HepG2 (cell line): ENCODE measurements around the gene LYST. TPM values are rescaled to one million over a fixed set of nuclear protein-coding genes. Genes with fewer than 3 reads are reported as not detected.
"Not testable (repeated sequence)": the region's sequence is repeated elsewhere in the genome, so short reads cannot be mapped to it uniquely, and the experiment has no call there.

Experiments
- AHDC1 ChIP-seq: sonication (generic); formaldehyde crosslinking; IDR thresholded peaks from 2 replicates; pipeline ENCODE4 v1.5.1; 2020; ENCODE audit warnings: mild to moderate bottlenecking, missing genetic modification reagents, borderline replicate concordance
- BRCA1 ChIP-seq: sonication (generic); formaldehyde crosslinking; IDR thresholded peaks from 2 replicates; pipeline ENCODE4 v1.4.0; 2020; ENCODE audit warnings: missing genetic modification reagents
- ERF ChIP-seq: IDR thresholded peaks from 2 replicates; pipeline ENCODE4 v1.6.1; 2018; ENCODE audit warnings: missing biosample characterization, missing genetic modification reagents
- GATAD2A ChIP-seq: IDR thresholded peaks from 2 replicates; pipeline ENCODE4 v1.6.1; 2016
- HNF4G ChIP-seq, 2 experiments: sonication (generic) in 1 of 2; formaldehyde crosslinking in 1 of 2; IDR thresholded peaks; 2 replicates each; pipeline versions ENCODE4 v1.4.0 to v1.6.1; 2011 to 2020; ENCODE audit warnings: borderline replicate concordance in 2 of 2, low read depth in 2 of 2, mild to moderate bottlenecking in 2 of 2, low read length in 1 of 2, missing genetic modification reagents in 1 of 2, moderate library complexity in 1 of 2
- HOXA3 ChIP-seq: sonication (generic); formaldehyde crosslinking; IDR thresholded peaks from 2 replicates; pipeline ENCODE4 v1.5.0; 2020; ENCODE audit warnings: missing genetic modification reagents
- LCORL ChIP-seq, 2 experiments: fragments of 450-650 bp in 1 of 2; sonication (generic) in 1 of 2; formaldehyde crosslinking in 1 of 2; IDR thresholded peaks; 2 replicates each; pipeline versions ENCODE4 v1.5.0 to v1.6.1; 2017 to 2020; ENCODE audit warnings: antibody characterized with exemption in 1 of 2, missing genetic modification reagents in 1 of 2
- MXD4 ChIP-seq: IDR thresholded peaks from 2 replicates; pipeline ENCODE4 v1.6.1; 2016; ENCODE audit warnings: mild to moderate bottlenecking, missing biosample characterization, missing genetic modification reagents
- SAP130 ChIP-seq: IDR thresholded peaks from 2 replicates; pipeline ENCODE4 v1.6.1; 2016; ENCODE audit warnings: low read depth
- SP4 ChIP-seq: sonication (generic); formaldehyde crosslinking; IDR thresholded peaks from 2 replicates; pipeline ENCODE4 v1.8.1; 2023; ENCODE audit warnings: mild to moderate bottlenecking, missing genetic modification reagents
- ZNF264 ChIP-seq: sonication (generic); formaldehyde crosslinking; IDR thresholded peaks from 2 replicates; pipeline ENCODE4 v1.4.0; 2020; ENCODE audit warnings: missing genetic modification reagents
- ZNF468 ChIP-seq: sonication (generic); formaldehyde crosslinking; IDR thresholded peaks from 2 replicates; pipeline ENCODE4 v1.8.0; 2022; ENCODE audit warnings: mild to moderate bottlenecking, moderate library complexity, missing genetic modification reagents
- ZNF501 ChIP-seq: sonication (generic); formaldehyde crosslinking; IDR thresholded peaks from 2 replicates; pipeline ENCODE4 v1.5.1; 2020; ENCODE audit warnings: mild to moderate bottlenecking, moderate library complexity, missing genetic modification reagents
- ZNF670 ChIP-seq: sonication (generic); formaldehyde crosslinking; IDR thresholded peaks from 2 replicates; pipeline ENCODE4 v1.8.0; 2022; ENCODE audit warnings: mild to moderate bottlenecking, missing genetic modification reagents, borderline replicate concordance
- ZNF792 ChIP-seq: IDR thresholded peaks from 2 replicates; pipeline ENCODE4 v1.6.1; 2016
- polyA plus RNA-seq, 8 experiments: library from polyadenylated mRNA; depleted of rRNA in 3 of 8; stranded (reverse) in 7 of 8; unstranded in 1 of 8; fragments of >200 nt; fragmentation: Illumina TruSeq in 4 of 8; extraction: Trizol in 4 of 8; gene quantifications; 2 replicates each; pipeline versions ENCODE4 v1.2.1 to v1.2.3, GENCODE V29; 2011 to 2016; ENCODE audit warnings: low read depth in 4 of 8, missing spikeins in 1 of 8, mixed read lengths in 1 of 8; ENCODE audit not compliant: insufficient read depth in 1 of 8
- total RNA-seq, 5 experiments: library from RNA; depleted of rRNA; stranded (reverse); fragments of >200 nt; fragmentation: Illumina TruSeq; extraction: Trizol; gene quantifications; 2 replicates each; pipeline ENCODE4 v1.2.3, GENCODE V29; 2016; ENCODE audit warnings: low read depth in 1 of 5
- TF ChIP-seq, protein P1 (sequence below): sonication (generic); formaldehyde crosslinking; IDR thresholded peaks from 2 replicates; pipeline ENCODE4 v1.4.0; 2020; ENCODE audit warnings: missing genetic modification reagents, borderline replicate concordance
- TF ChIP-seq, protein P2 (sequence below): sonication (generic); formaldehyde crosslinking; IDR thresholded peaks from 2 replicates; pipeline ENCODE4 v1.4.0; 2020; ENCODE audit warnings: missing genetic modification reagents

The LYST gene
- total and polyA plus RNA-seq, 2 of the 13 experiments (the other 11 are each of a cell fraction or from before 2014, with no cell fraction given), result 0.91 to 2.5 TPM

DNA sequence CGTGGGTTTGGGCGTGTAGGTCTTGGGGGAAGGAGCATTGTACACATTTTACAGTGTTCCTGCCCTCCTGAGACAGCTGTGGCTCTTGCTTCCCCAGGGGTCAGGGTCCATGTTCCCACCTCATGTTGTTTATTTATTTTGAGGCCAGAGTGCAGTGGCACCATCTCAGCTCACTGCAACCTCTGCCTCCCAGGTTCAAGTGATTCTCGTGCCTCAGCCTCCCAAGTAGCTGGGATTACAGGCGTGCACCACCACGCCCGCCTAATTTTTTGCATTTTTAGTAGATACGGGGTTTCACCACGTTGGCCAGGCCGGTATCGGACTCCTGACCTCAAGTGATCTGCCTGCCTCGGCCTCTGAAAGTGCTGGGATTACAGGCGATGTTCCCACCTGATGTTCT, 219.2 kb downstream of the LYST start (continued):
- TF ChIP-seq HNF4G (IDR thresholded peaks at IDR 0.05; ENCODE audit: borderline replicate concordance, low read depth, low read length), result peak; percentile 85
- peak; percentile 95 for TF ChIP-seq HNF4G (CRISPR knock-in tag; IDR thresholded peaks at IDR 0.05; ENCODE audit: borderline replicate concordance, low read depth)
- TF ChIP-seq, protein P1, sequence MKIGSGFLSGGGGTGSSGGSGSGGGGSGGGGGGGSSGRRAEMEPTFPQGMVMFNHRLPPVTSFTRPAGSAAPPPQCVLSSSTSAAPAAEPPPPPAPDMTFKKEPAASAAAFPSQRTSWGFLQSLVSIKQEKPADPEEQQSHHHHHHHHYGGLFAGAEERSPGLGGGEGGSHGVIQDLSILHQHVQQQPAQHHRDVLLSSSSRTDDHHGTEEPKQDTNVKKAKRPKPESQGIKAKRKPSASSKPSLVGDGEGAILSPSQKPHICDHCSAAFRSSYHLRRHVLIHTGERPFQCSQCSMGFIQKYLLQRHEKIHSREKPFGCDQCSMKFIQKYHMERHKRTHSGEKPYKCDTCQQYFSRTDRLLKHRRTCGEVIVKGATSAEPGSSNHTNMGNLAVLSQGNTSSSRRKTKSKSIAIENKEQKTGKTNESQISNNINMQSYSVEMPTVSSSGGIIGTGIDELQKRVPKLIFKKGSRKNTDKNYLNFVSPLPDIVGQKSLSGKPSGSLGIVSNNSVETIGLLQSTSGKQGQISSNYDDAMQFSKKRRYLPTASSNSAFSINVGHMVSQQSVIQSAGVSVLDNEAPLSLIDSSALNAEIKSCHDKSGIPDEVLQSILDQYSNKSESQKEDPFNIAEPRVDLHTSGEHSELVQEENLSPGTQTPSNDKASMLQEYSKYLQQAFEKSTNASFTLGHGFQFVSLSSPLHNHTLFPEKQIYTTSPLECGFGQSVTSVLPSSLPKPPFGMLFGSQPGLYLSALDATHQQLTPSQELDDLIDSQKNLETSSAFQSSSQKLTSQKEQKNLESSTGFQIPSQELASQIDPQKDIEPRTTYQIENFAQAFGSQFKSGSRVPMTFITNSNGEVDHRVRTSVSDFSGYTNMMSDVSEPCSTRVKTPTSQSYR (CRISPR knock-in tag), result peak; percentile 42; the same call in 1 of the 2 replicates
- TF ChIP-seq SP4 (CRISPR knock-in tag), result peak; percentile 53; the same call in 1 of the 2 replicates
- not testable (repeated sequence) for TF ChIP-seq LCORL (IDR thresholded peaks at IDR 0.05)
- peak; percentile 83 for TF ChIP-seq LCORL (CRISPR knock-in tag; IDR thresholded peaks at IDR 0.05)
- TF ChIP-seq ZNF264 (CRISPR knock-in tag), result peak; percentile 95
- TF ChIP-seq HOXA3, result peak; percentile 81
- TF ChIP-seq, protein P2, sequence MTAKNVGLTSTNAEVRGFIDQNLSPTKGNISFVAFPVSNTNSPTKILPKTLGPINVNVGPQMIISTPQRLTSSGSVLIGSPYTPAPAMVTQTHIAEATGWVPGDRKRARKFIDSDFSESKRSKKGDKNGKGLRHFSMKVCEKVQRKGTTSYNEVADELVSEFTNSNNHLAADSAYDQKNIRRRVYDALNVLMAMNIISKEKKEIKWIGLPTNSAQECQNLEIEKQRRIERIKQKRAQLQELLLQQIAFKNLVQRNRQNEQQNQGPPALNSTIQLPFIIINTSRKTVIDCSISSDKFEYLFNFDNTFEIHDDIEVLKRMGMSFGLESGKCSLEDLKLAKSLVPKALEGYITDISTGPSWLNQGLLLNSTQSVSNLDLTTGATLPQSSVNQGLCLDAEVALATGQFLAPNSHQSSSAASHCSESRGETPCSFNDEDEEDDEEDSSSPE (CRISPR knock-in tag), result peak; percentile 36; the same call in 1 of the 2 replicates
- peak; percentile 64; the same call in 1 of the 2 replicates for TF ChIP-seq ZNF670 (CRISPR knock-in tag)
- 0 out of 2 replicates have a peak, but pooled peaks have one; percentile 42 for TF ChIP-seq MXD4 (CRISPR knock-in tag)
- TF ChIP-seq ERF (CRISPR knock-in tag), result peak; percentile 87
- peak; percentile 37; the same call in 1 of the 2 replicates for TF ChIP-seq ZNF501 (CRISPR knock-in tag)
- 0 out of 2 replicates have a peak, but pooled peaks have one; percentile 35 for TF ChIP-seq BRCA1 (CRISPR knock-in tag)
- peak; percentile 95 for TF ChIP-seq SAP130 (CRISPR knock-in tag)
- TF ChIP-seq GATAD2A (CRISPR knock-in tag), result peak; percentile 83
- peak; percentile 83; the same call in 1 of the 2 replicates for TF ChIP-seq AHDC1 (CRISPR knock-in tag)
- peak; percentile 19; the same call in 1 of the 2 replicates for TF ChIP-seq ZNF792 (CRISPR knock-in tag)
- TF ChIP-seq ZNF468 (CRISPR knock-in tag), result 0 out of 2 replicates have a peak, but pooled peaks have one; percentile 66
